ENCODE results near the gene TAS2R50. TPM values are rescaled to one million over a fixed set of nuclear protein-coding genes. Genes with fewer than 3 reads are reported as not detected.

The TAS2R50 gene
- total RNA-seq, 1 experiment from 2014 or later: 0.59 TPM

DNA sequence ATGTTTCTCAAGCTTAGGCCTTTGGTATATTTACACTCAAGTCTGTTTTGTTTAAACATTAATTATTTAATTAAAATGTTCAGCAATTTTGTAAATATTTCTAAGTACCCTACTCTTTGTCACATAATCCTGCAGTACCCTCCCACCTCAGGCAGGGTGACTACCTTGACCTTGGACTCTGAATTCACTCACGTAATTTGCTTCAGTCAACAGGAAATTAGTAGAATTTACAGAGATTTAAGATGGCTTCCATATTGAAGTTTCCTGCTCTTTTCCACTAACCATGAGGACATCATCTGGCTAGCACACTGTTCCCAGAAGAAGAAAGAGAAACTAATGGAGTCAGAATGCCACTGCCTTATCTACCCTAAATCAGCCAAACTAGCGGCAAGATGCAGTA, 36.7 kb upstream of the TAS2R50 start (continued):
- TF ChIP-seq, protein P1, sequence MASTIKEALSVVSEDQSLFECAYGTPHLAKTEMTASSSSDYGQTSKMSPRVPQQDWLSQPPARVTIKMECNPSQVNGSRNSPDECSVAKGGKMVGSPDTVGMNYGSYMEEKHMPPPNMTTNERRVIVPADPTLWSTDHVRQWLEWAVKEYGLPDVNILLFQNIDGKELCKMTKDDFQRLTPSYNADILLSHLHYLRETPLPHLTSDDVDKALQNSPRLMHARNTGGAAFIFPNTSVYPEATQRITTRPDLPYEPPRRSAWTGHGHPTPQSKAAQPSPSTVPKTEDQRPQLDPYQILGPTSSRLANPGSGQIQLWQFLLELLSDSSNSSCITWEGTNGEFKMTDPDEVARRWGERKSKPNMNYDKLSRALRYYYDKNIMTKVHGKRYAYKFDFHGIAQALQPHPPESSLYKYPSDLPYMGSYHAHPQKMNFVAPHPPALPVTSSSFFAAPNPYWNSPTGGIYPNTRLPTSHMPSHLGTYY (CRISPR knock-in tag; IDR thresholded peaks at IDR 0.05): no peak

DNA sequence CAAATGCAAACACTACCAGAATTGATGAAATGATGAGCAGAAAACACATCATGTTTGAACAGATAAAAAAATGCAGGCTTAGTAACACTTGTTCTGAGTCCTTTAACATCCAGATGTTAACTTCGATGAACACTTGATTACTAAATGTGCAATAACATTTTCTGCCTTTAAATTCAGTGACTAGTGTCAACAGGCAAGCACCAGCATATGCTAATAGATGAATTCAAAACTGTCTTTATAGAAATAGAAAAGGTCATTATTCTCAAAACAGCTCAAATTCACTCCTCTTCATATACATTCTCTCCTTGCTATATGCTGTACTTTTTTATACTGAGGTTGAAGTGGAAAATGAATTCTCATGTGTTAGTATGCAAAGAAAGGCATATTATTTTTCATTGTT, 35.8 kb upstream of the TAS2R50 start, which contains the start of gene TAS2R19:
Gene TAS2R19, minus strand, starts transcription at position 101 of the 400 bp plus-strand sequence. Its CDS starts 49 bp downstream, at position 52.
- Mint-ChIP-seq H3K9me3 (peaks cover 10% of the 10 kb centered on the region), H3K27me3 (ENCODE audit: low read depth) (no peaks in the 10 kb centered on the region), H3K4me3 (no peak within 1 kb of the TSS), H3K4me1 (no peaks in the 10 kb centered on the region), H3K27ac (no peak within 1 kb of the TSS), H3K36me3 (peaks cover 12% of the 10 kb centered on the region)
- no peak for TF ChIP-seq CREM (CRISPR knock-in tag; IDR thresholded peaks at IDR 0.05)
- no peak for TF ChIP-seq EMX1 (CRISPR knock-in tag; IDR thresholded peaks at IDR 0.05)
- no peak for TF ChIP-seq CBFB (CRISPR knock-in tag; IDR thresholded peaks at IDR 0.05; ENCODE audit: low read depth)
- TF ChIP-seq, protein P2, sequence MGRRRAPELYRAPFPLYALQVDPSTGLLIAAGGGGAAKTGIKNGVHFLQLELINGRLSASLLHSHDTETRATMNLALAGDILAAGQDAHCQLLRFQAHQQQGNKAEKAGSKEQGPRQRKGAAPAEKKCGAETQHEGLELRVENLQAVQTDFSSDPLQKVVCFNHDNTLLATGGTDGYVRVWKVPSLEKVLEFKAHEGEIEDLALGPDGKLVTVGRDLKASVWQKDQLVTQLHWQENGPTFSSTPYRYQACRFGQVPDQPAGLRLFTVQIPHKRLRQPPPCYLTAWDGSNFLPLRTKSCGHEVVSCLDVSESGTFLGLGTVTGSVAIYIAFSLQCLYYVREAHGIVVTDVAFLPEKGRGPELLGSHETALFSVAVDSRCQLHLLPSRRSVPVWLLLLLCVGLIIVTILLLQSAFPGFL (CRISPR knock-in tag; IDR thresholded peaks at IDR 0.05; ENCODE audit: borderline replicate concordance): no peak
- TF ChIP-seq, protein P3, sequence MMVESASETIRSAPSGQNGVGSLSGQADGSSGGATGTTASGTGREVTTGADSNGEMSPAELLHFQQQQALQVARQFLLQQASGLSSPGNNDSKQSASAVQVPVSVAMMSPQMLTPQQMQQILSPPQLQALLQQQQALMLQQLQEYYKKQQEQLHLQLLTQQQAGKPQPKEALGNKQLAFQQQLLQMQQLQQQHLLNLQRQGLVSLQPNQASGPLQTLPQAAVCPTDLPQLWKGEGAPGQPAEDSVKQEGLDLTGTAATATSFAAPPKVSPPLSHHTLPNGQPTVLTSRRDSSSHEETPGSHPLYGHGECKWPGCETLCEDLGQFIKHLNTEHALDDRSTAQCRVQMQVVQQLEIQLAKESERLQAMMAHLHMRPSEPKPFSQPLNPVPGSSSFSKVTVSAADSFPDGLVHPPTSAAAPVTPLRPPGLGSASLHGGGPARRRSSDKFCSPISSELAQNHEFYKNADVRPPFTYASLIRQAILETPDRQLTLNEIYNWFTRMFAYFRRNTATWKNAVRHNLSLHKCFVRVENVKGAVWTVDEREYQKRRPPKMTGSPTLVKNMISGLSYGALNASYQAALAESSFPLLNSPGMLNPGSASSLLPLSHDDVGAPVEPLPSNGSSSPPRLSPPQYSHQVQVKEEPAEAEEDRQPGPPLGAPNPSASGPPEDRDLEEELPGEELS (CRISPR knock-in tag; IDR thresholded peaks at IDR 0.05): no peak
- no peak for TF ChIP-seq TP53 (CRISPR knock-in tag; IDR thresholded peaks at IDR 0.05)
- TF ChIP-seq ZNF423 (CRISPR knock-in tag; IDR thresholded peaks at IDR 0.05): no peak
- no peak for TF ChIP-seq RELA (CRISPR knock-in tag; IDR thresholded peaks at IDR 0.05; ENCODE audit: borderline replicate concordance)
- ChIA-PET POLR2A (no interaction called here), CTCF (no interaction called here)
- no peak for DNase-seq (ENCODE audit: low spot score)
- ATAC-seq: no peak

DNA sequence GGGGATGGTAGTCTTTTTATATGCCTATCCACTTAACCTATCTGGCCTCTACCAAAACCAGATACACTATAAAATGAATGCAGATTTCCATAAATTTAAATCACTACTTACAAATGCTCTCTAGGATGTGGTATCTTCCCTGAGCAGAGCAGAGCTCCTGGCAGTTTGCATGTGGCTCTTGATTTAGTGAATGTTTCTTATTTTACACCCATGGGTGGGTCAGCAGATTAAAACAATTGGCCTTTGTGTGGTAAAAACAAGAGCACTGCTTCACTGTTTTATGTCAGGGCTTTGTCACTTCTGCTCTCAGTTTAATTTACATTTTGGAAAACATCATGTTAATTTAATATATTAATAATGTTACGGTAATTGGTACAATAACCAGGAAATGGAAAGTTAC, 30.2 kb upstream of the TAS2R50 start:
- DNase-seq (ENCODE audit: low spot score) (no peak), ATAC-seq (no peak)
- no peak for TF ChIP-seq ZNF317 (CRISPR knock-in tag; IDR thresholded peaks at IDR 0.05; ENCODE audit: borderline replicate concordance, low read depth)
- H3K36me3 Mint-ChIP-seq: no peaks in the 10 kb centered on the region; the same call in 1 of the 2 replicates
- no peaks in the 10 kb centered on the region for H3K27me3 Mint-ChIP-seq (ENCODE audit: low read depth)
- CTCF ChIA-PET: interaction anchor here (1.5 kb wide), 1 partner anchor 9 kb away, joined by 4 read pairs; no protein-coding TSS in a partner anchor
- no peak overlapping the region for H3K4me3 Mint-ChIP-seq
- H3K9me3 Mint-ChIP-seq: no peaks in the 10 kb centered on the region
- peaks cover 8% of the 10 kb centered on the region for H3K4me1 Mint-ChIP-seq
- POLR2A ChIA-PET: no interaction called here
- H3K27ac Mint-ChIP-seq: no peak overlapping the region

DNA sequence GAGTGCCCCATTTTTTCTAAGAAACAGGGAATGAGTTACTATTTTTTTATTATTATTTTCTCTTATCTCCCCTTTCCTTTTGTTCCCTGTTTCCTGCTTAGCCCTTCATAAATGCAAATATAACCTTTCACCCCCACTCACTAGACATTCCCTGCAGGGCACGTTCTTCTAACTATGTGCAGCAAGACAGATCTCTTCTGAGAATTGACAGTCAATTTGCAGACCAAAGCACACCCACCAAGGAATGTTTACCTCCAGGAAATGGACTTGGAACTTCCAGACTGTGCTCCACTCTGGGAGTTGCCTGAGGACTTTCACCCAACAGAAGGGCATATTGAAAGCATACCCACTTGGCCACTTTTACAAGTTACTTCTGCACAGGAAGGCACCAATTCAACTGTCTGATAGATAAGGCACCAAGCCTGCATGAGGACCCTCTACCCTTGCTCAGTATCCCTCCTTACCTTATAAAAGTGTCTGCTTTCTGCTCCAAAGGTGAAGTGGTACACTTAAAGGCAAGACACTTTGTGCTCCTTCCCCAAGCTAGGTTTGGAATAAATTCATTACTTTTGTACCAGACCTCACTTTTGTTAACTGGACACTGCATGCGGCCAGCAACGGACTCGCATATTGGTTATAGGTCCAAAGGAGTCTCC, 29.2 kb upstream of the TAS2R50 start:
- ChIA-PET CTCF (no interaction called here), POLR2A (no interaction called here)
- no peak for ATAC-seq
- Mint-ChIP-seq H3K36me3 (no peaks in the 10 kb centered on the region; the same call in 1 of the 2 replicates), H3K4me3 (no peak overlapping the region), H3K27me3 (ENCODE audit: low read depth) (no peaks in the 10 kb centered on the region), H3K9me3 (no peaks in the 10 kb centered on the region), H3K4me1 (peaks cover 8% of the 10 kb centered on the region), H3K27ac (no peak overlapping the region)
- no peak for DNase-seq (ENCODE audit: low spot score)
- TF ChIP-seq, protein P4, sequence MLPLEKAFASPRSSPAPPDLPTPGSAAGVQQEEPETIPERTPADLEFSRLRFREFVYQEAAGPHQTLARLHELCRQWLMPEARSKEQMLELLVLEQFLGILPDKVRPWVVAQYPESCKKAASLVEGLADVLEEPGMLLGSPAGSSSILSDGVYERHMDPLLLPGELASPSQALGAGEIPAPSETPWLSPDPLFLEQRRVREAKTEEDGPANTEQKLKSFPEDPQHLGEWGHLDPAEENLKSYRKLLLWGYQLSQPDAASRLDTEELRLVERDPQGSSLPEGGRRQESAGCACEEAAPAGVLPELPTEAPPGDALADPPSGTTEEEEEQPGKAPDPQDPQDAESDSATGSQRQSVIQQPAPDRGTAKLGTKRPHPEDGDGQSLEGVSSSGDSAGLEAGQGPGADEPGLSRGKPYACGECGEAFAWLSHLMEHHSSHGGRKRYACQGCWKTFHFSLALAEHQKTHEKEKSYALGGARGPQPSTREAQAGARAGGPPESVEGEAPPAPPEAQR (CRISPR knock-in tag; IDR thresholded peaks at IDR 0.05): no peak
- TF ChIP-seq TEAD4 (CRISPR knock-in tag; IDR thresholded peaks at IDR 0.05) (no peak), SOX15 (CRISPR knock-in tag; IDR thresholded peaks at IDR 0.05) (no peak)
- TF ChIP-seq, protein P5, sequence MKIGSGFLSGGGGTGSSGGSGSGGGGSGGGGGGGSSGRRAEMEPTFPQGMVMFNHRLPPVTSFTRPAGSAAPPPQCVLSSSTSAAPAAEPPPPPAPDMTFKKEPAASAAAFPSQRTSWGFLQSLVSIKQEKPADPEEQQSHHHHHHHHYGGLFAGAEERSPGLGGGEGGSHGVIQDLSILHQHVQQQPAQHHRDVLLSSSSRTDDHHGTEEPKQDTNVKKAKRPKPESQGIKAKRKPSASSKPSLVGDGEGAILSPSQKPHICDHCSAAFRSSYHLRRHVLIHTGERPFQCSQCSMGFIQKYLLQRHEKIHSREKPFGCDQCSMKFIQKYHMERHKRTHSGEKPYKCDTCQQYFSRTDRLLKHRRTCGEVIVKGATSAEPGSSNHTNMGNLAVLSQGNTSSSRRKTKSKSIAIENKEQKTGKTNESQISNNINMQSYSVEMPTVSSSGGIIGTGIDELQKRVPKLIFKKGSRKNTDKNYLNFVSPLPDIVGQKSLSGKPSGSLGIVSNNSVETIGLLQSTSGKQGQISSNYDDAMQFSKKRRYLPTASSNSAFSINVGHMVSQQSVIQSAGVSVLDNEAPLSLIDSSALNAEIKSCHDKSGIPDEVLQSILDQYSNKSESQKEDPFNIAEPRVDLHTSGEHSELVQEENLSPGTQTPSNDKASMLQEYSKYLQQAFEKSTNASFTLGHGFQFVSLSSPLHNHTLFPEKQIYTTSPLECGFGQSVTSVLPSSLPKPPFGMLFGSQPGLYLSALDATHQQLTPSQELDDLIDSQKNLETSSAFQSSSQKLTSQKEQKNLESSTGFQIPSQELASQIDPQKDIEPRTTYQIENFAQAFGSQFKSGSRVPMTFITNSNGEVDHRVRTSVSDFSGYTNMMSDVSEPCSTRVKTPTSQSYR (CRISPR knock-in tag; IDR thresholded peaks at IDR 0.05): no peak
- TF ChIP-seq, protein P6, sequence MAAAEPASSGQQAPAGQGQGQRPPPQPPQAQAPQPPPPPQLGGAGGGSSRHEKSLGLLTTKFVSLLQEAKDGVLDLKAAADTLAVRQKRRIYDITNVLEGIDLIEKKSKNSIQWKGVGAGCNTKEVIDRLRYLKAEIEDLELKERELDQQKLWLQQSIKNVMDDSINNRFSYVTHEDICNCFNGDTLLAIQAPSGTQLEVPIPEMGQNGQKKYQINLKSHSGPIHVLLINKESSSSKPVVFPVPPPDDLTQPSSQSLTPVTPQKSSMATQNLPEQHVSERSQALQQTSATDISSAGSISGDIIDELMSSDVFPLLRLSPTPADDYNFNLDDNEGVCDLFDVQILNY (CRISPR knock-in tag; IDR thresholded peaks at IDR 0.05): no peak
- TF ChIP-seq, protein P7, sequence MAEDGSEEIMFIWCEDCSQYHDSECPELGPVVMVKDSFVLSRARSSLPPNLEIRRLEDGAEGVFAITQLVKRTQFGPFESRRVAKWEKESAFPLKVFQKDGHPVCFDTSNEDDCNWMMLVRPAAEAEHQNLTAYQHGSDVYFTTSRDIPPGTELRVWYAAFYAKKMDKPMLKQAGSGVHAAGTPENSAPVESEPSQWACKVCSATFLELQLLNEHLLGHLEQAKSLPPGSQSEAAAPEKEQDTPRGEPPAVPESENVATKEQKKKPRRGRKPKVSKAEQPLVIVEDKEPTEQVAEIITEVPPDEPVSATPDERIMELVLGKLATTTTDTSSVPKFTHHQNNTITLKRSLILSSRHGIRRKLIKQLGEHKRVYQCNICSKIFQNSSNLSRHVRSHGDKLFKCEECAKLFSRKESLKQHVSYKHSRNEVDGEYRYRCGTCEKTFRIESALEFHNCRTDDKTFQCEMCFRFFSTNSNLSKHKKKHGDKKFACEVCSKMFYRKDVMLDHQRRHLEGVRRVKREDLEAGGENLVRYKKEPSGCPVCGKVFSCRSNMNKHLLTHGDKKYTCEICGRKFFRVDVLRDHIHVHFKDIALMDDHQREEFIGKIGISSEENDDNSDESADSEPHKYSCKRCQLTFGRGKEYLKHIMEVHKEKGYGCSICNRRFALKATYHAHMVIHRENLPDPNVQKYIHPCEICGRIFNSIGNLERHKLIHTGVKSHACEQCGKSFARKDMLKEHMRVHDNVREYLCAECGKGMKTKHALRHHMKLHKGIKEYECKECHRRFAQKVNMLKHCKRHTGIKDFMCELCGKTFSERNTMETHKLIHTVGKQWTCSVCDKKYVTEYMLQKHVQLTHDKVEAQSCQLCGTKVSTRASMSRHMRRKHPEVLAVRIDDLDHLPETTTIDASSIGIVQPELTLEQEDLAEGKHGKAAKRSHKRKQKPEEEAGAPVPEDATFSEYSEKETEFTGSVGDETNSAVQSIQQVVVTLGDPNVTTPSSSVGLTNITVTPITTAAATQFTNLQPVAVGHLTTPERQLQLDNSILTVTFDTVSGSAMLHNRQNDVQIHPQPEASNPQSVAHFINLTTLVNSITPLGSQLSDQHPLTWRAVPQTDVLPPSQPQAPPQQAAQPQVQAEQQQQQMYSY (CRISPR knock-in tag; IDR thresholded peaks at IDR 0.05): no peak
